CD4-positive, alpha-beta T cell (primary cell): Measurements from ENCODE around the gene WDPCP. TPM values are rescaled to one million over a fixed set of nuclear protein-coding genes. Genes with fewer than 3 reads are reported as not detected.

Experiments used
- ATAC-seq: fragments of 200-7000 bp; cut with Tn5 transposase; one replicate; pipeline ENCODE4 v1.10.0; 2022; ENCODE audit warnings: mild to moderate bottlenecking; ENCODE audit not compliant: poor library complexity
- CTCF ChIA-PET: fragments of 350-600 bp; sonication (Branson Sonifier 250); formaldehyde crosslinking; loops from one replicate; lab custom pipeline; 2021; ENCODE audit warnings: antibody characterized with exemption, inconsistent platforms; lab: Charles Lee
- POLR2A ChIA-PET: fragments of 350-600 bp; sonication (Branson Sonifier 250); formaldehyde crosslinking; loops from one replicate; lab custom pipeline; 2021; ENCODE audit warnings: antibody characterized with exemption, inconsistent platforms; lab: Charles Lee
- DNase-seq, 14 experiments: peaks; one replicate each; pipeline ENCODE4 v3.0.0-alpha.2; 2013 to 2020; ENCODE audit warnings: mixed read lengths in 2 of 14
- H3K27ac ChIP-seq, 2 donors: one replicate each; pipeline versions ENCODE4 v1.5.1 to v1.7.0; 2013; ENCODE audit warnings: low read length in 2 of 2, low read depth in 1 of 2, mild to moderate bottlenecking in 1 of 2
- H3K27me3 ChIP-seq, 2 experiments: 1 replicate in 1 of 2; 2 replicates in 1 of 2; pipeline versions ENCODE4 v1.6.1 to v1.7.0; 2013; ENCODE audit warnings: low read length in 2 of 2, control low read depth in 1 of 2, mild to moderate bottlenecking in 1 of 2, moderate library complexity in 1 of 2; ENCODE audit not compliant: insufficient read depth in 2 of 2, control insufficient read depth in 1 of 2
- H3K36me3 ChIP-seq: one replicate; pipeline ENCODE4 v1.6.1; 2013; ENCODE audit warnings: low read length, control low read depth; ENCODE audit not compliant: insufficient read depth
- H3K4me1 ChIP-seq: one replicate; pipeline ENCODE4 v1.6.1; 2013; ENCODE audit warnings: low read length, control low read depth; ENCODE audit not compliant: insufficient read depth
- H3K4me3 ChIP-seq: one replicate; pipeline ENCODE4 v1.5.1; 2013; ENCODE audit warnings: mild to moderate bottlenecking, low read length, moderate library complexity
- H3K9me3 ChIP-seq, 2 experiments: 1 replicate in 1 of 2; 2 replicates in 1 of 2; pipeline versions ENCODE4 v1.6.1 to v1.7.0; 2013; ENCODE audit warnings: low read length in 2 of 2, mild to moderate bottlenecking in 2 of 2, control low read depth in 1 of 2, moderate library complexity in 1 of 2; ENCODE audit not compliant: control insufficient read depth in 1 of 2, insufficient read depth in 1 of 2
- H3K27ac Mint-ChIP-seq: one replicate; pipeline ENCODE4 v1.8.0; 2020; ENCODE audit warnings: mixed read lengths
- H3K27me3 Mint-ChIP-seq: one replicate; pipeline ENCODE4 v1.8.0; 2021; ENCODE audit warnings: mixed read lengths
- H3K36me3 Mint-ChIP-seq: one replicate; pipeline ENCODE4 v1.8.0; 2021; ENCODE audit warnings: low read depth, mixed read lengths
- H3K4me1 Mint-ChIP-seq: one replicate; pipeline ENCODE4 v1.8.0; 2021; ENCODE audit warnings: low read depth, mixed read lengths
- H3K4me3 Mint-ChIP-seq: one replicate; pipeline ENCODE4 v1.8.0; 2020; ENCODE audit warnings: mild to moderate bottlenecking, mixed read lengths
- H3K9me3 Mint-ChIP-seq: one replicate; pipeline ENCODE4 v1.8.0; 2020; ENCODE audit warnings: mixed read lengths
- intact Hi-C, 2 experiments: fragments of 100-400 bp; cut with DNase I in 1 of 2; cut with micrococcal nuclease in 1 of 2; formaldehyde crosslinking; loops; one replicate each; pipeline versions ENCODE4 v1.15.1 to v1.9.0; 2023 to 2025; cut with DNase I, micrococcal nuclease
- total RNA-seq, 174 experiments: library from RNA in 2 of 174; stranded (reverse) in 2 of 174; gene quantifications; one replicate each; pipeline ENCODE4 v1.2.3 and lab custom pipeline; 2021 to 2026
- TF ChIP-seq, protein P1 (sequence below): fragments of 200-600 bp; IDR thresholded peaks from one replicate; pipeline ENCODE4 v1.8.0; 2022; ENCODE audit warnings: antibody characterized with exemption, mild to moderate bottlenecking

WDPCP gene
- total RNA-seq, 2 experiments from 2014 or later: 8.7 to 9.9 TPM

DNA sequence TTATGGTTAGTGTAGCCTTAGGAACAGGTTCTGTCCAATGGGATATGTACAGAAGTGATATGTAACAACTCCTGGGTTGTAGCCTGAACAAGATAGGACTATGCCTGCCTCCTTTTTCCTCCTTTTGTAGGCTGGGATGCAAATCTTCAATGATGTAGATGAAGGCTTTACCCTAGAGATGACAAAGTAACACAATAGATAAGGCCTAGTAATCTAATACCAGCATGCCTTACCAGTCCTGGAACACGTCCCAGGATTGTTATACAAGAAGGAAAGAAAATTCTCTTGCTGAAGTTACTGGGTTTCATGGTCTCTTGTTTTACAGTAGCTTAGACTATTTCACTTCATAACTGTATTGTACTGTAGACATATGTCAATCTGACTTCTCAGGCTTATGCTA lies 345.5 kb downstream of the WDPCP start:
- no peak overlapping the region for H3K27ac ChIP-seq
- H3K4me3 ChIP-seq: no peak overlapping the region
- Mint-ChIP-seq H3K27ac (no peak overlapping the region), H3K36me3 (peaks cover 41% of the 10 kb centered on the region), H3K4me1 (no peaks in the 10 kb centered on the region), H3K9me3 (peaks cover 18% of the 10 kb centered on the region), H3K27me3 (no peaks in the 10 kb centered on the region), H3K4me3 (no peak overlapping the region)
- TF ChIP-seq, protein P1, sequence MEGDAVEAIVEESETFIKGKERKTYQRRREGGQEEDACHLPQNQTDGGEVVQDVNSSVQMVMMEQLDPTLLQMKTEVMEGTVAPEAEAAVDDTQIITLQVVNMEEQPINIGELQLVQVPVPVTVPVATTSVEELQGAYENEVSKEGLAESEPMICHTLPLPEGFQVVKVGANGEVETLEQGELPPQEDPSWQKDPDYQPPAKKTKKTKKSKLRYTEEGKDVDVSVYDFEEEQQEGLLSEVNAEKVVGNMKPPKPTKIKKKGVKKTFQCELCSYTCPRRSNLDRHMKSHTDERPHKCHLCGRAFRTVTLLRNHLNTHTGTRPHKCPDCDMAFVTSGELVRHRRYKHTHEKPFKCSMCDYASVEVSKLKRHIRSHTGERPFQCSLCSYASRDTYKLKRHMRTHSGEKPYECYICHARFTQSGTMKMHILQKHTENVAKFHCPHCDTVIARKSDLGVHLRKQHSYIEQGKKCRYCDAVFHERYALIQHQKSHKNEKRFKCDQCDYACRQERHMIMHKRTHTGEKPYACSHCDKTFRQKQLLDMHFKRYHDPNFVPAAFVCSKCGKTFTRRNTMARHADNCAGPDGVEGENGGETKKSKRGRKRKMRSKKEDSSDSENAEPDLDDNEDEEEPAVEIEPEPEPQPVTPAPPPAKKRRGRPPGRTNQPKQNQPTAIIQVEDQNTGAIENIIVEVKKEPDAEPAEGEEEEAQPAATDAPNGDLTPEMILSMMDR: no peak
- H3K36me3 ChIP-seq: no peaks in the 10 kb centered on the region
- intact Hi-C loops: no loop called here
- H3K27me3 ChIP-seq: no peaks in the 10 kb centered on the region
- H3K9me3 ChIP-seq: no peaks in the 10 kb centered on the region
- ChIA-PET CTCF (no interaction called here), POLR2A (no interaction called here)
- ATAC-seq: no peak
- DNase-seq: no peak
- H3K4me1 ChIP-seq: no peaks in the 10 kb centered on the region

DNA sequence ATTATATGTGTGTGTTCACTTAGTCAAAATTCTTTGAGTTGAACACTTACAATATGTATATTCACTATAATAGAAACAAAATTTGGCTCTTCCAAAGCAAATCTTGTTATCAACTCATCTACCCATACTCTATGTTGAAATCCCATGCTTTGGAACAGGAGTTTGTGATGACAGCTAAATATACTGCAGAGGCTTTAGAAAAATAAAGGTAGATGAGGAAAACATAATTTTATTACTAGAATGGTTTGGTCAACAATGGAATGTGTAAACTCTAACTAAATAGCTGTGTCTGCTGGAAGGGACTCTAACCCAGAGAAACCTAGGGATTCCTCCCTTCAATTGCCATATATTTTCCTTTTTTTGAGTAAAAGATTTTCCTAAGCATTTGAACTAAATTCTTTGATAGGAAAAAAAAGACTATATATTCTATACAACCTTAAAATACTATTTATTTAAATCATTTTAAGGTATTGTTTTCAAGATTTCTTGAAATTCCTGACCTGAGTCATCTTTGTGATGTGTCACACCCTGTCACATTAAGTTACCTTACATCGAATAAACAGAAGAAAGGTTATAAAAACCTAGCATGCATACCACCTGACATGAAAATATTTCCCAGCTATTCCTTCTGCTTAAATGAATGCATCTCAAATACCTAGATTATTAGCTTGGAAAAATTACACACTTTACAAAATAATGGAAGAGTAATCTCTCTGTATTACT lies 362.2 kb downstream of the WDPCP start:
- ChIA-PET POLR2A (no interaction called here), CTCF (no interaction called here)
- H3K9me3 Mint-ChIP-seq: peaks cover 13% of the 10 kb centered on the region
- no peak overlapping the region for H3K27ac Mint-ChIP-seq
- intact Hi-C loops: no loop called here
- TF ChIP-seq, protein P1: no peak
- no peaks in the 10 kb centered on the region for H3K27me3 Mint-ChIP-seq
- Histone ChIP-seq H3K36me3 (no peaks in the 10 kb centered on the region), H3K27ac (no peak overlapping the region), H3K27me3 (no peaks in the 10 kb centered on the region), H3K4me1 (no peaks in the 10 kb centered on the region), H3K9me3 (no peaks in the 10 kb centered on the region), H3K4me3 (no peak overlapping the region)
- ATAC-seq (no peak), DNase-seq (no peak)
- no peak overlapping the region for H3K4me3 Mint-ChIP-seq
- no peaks in the 10 kb centered on the region for H3K4me1 Mint-ChIP-seq
- peaks cover 19% of the 10 kb centered on the region for H3K36me3 Mint-ChIP-seq

DNA sequence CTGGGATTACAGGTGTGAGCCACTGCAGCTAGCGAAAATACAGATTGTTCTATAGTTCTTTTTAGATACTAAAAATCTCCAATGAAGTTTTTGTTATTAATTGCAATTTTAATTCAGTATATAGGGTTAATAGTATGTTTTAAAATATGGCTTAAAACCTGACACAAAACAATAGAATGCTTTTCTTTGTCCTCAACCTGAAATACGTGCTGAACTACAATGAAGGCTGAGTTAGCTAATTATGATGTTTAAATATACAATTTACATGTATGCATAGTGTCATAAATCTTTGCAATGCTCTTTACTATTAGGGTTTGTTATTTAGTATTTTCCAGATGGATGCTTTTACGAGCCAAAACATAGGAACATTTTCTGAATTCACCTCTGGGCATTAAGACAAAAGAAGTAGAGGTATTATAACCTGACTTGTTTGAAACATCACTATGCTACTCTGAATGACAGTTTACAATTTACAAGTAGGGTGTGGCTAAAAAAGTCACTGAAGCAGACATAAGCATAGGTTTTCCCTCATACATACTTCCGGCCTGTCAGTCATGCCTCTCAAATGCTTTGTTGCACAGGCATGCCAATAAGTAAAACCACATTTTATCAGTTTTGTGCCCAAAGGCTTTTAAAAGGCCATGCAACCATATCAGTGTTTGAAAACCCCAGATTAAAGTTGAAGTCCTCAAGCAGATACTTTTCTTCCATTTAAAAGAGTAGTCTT lies 369.3 kb downstream of the WDPCP start:
- POLR2A ChIA-PET: no interaction called here
- DNase-seq: no peak
- Histone ChIP-seq H3K4me1 (no peaks in the 10 kb centered on the region), H3K9me3 (peaks cover 5 to 7% of the 10 kb centered on the region in 2 experiments), H3K27me3 (no peaks in the 10 kb centered on the region), H3K36me3 (no peaks in the 10 kb centered on the region), H3K4me3 (no peak overlapping the region), H3K27ac (no peak overlapping the region)
- Mint-ChIP-seq H3K4me3 (no peak overlapping the region), H3K27ac (no peak overlapping the region), H3K36me3 (peaks cover 28% of the 10 kb centered on the region), H3K4me1 (no peaks in the 10 kb centered on the region), H3K9me3 (peaks cover 17% of the 10 kb centered on the region), H3K27me3 (no peaks in the 10 kb centered on the region)
- TF ChIP-seq, protein P1: no peak
- CTCF ChIA-PET: no interaction called here
- ATAC-seq: no peak
- intact Hi-C loops: no loop called here
